Hepatocyte (in vitro differentiated cells): ENCODE results near the gene ZNF101. TPM values are rescaled to one million over a fixed set of nuclear protein-coding genes. Genes with fewer than 3 reads are reported as not detected.
"Not testable (repeated sequence)": the region's sequence is repeated elsewhere in the genome, so short reads cannot be mapped to it uniquely, and the experiment has no call there.

ENCODE experiments used
- DNase-seq: peaks from one replicate; pipeline ENCODE4 v3.0.0-alpha.2; 2016; ENCODE audit warnings: low spot score
- H2AFZ ChIP-seq: fragments of 200-600 bp; sonication (generic); 2 replicates; pipeline ENCODE4 v1.6.0; 2016; ENCODE audit warnings: antibody characterized with exemption, mild to moderate bottlenecking
- H3K27ac ChIP-seq: fragments of 200-600 bp; sonication (generic); 2 replicates; pipeline ENCODE4 v1.5.1; 2016; ENCODE audit warnings: mild to moderate bottlenecking
- H3K27me3 ChIP-seq: fragments of 200-600 bp; sonication (generic); 2 replicates; pipeline ENCODE4 v1.6.1; 2016
- H3K36me3 ChIP-seq: fragments of 200-600 bp; sonication (generic); replicated peaks from 2 replicates; pipeline ENCODE4 v1.5.1; 2016; ENCODE audit warnings: low read depth; ENCODE audit not compliant: insufficient read depth
- H3K4me1 ChIP-seq: fragments of 200-600 bp; sonication (generic); 2 replicates; pipeline ENCODE4 v1.5.1; 2016; ENCODE audit warnings: mild to moderate bottlenecking, moderate library complexity; ENCODE audit not compliant: insufficient read depth
- H3K4me2 ChIP-seq: fragments of 200-600 bp; sonication (generic); 2 replicates; pipeline ENCODE4 v1.6.0; 2016
- H3K4me3 ChIP-seq: fragments of 200-600 bp; sonication (generic); 2 replicates; pipeline ENCODE4 v1.5.1; 2016; ENCODE audit warnings: mild to moderate bottlenecking
- H3K79me2 ChIP-seq: fragments of 200-600 bp; sonication (generic); 2 replicates; pipeline ENCODE4 v1.6.0; 2017; ENCODE audit warnings: mild to moderate bottlenecking
- H3K9me2 ChIP-seq: fragments of 200-600 bp; sonication (generic); replicated peaks from 2 replicates; pipeline ENCODE4 v1.6.0; 2017; ENCODE audit warnings: mild to moderate bottlenecking; ENCODE audit not compliant: insufficient read depth
- H3K9me3 ChIP-seq: fragments of 200-600 bp; sonication (generic); 2 replicates; pipeline ENCODE4 v1.5.1; 2016; ENCODE audit warnings: low read depth, mild to moderate bottlenecking
- H4K20me1 ChIP-seq: fragments of 200-600 bp; sonication (generic); 2 replicates; pipeline ENCODE4 v1.6.0; 2016; ENCODE audit warnings: mild to moderate bottlenecking; ENCODE audit not compliant: insufficient read depth, poor library complexity, severe bottlenecking
- CTCF ChIP-seq: fragments of 200-600 bp; sonication (generic); IDR thresholded peaks from 2 replicates; pipeline ENCODE4 v1.5.1; 2016; ENCODE audit warnings: antibody characterized with exemption, mild to moderate bottlenecking; ENCODE audit not compliant: poor library complexity
- EZH2 ChIP-seq: fragments of 200-600 bp; sonication (generic); IDR thresholded peaks from 2 replicates; pipeline ENCODE4 v1.6.1; 2016; ENCODE audit warnings: antibody characterized with exemption, mild to moderate bottlenecking, borderline replicate concordance
- EZH2phosphoT487 ChIP-seq: fragments of 200-600 bp; sonication (generic); IDR thresholded peaks from one replicate; pipeline ENCODE4 v1.6.1; 2018; ENCODE audit warnings: antibody characterized with exemption, mild to moderate bottlenecking, low read depth, moderate library complexity; ENCODE audit not compliant: unreplicated experiment, severe bottlenecking
- WGBS: methylation state at CpG from one replicate; pipeline ENCODE4 v1.1.6; 2016; ENCODE audit warnings: low lambda C conversion rate; ENCODE audit errors: missing lambda C conversion rate; 5-methylcytosine and 5-hydroxymethylcytosine counted together
- polyA plus RNA-seq: library from polyadenylated mRNA; unstranded; fragments of >200 nt; fragmentation: Nextera tagmentation; extraction: Ambion mirVana; gene quantifications from 2 replicates; pipeline ENCODE4 v1.2.1, GENCODE V29; 2016
- total RNA-seq: library from RNA; depleted of rRNA; stranded (reverse); fragments of >200 nt; gene quantifications from 2 replicates; pipeline ENCODE4 v1.2.3, GENCODE V29; 2014

Gene ZNF101
- total and polyA plus RNA-seq, 2 experiments from 2014 or later = 3.6 to 5.9 TPM

- H3K9me3 ChIP-seq = no peaks in the 10 kb centered on the region
- no peak for DNase-seq
- no peak overlapping the region for H2AFZ ChIP-seq
- H3K4me3 ChIP-seq = peak overlapping the region; percentile 80
- H3K9me2 ChIP-seq = no peaks in the 10 kb centered on the region
- no peaks in the 10 kb centered on the region for H3K27me3 ChIP-seq
- H3K79me2 ChIP-seq = peaks cover 37% of the 10 kb centered on the region
- H3K4me2 ChIP-seq = peak overlapping the region; percentile 95
- TF ChIP-seq CTCF = no peak
- no peak for TF ChIP-seq EZH2
- H4K20me1 ChIP-seq = peaks cover 17% of the 10 kb centered on the region
- H3K27ac ChIP-seq = peak overlapping the region; percentile 84
- 78% methylated on average over 8 of the region's 8 CpGs for WGBS
- peaks cover 11% of the 10 kb centered on the region for H3K4me1 ChIP-seq
- no peaks in the 10 kb centered on the region for H3K36me3 ChIP-seq
Observed at GRCh38 chr19:19662344-19662743, 6.3 kb upstream of the ZNF101 start.

- Histone ChIP-seq H3K4me2 (peak overlapping the region; percentile 95), H3K9me3 (no peaks in the 10 kb centered on the region), H4K20me1 (peaks cover 17% of the 10 kb centered on the region), H3K79me2 (peaks cover 37% of the 10 kb centered on the region), H3K4me1 (peaks cover 11% of the 10 kb centered on the region), H3K27me3 (no peaks in the 10 kb centered on the region), H3K4me3 (peak overlapping the region; percentile 80), H3K9me2 (no peaks in the 10 kb centered on the region), H2AFZ (peak overlapping the region; percentile 48), H3K27ac (peak overlapping the region; percentile 84), H3K36me3 (no peaks in the 10 kb centered on the region)
- WGBS = 11% methylated on average over 17 of the region's 17 CpGs
- no peak for TF ChIP-seq EZH2
- TF ChIP-seq EZH2phosphoT487 = no peak
- no peak for TF ChIP-seq CTCF
- no peak for DNase-seq
Observed at GRCh38 chr19:19662871-19663255, 5.8 kb upstream of the ZNF101 start.

GRCh38 chr19:19663256-19664120 lies 5.2 kb upstream of the ZNF101 start, which contains the start of gene ATP13A1:
ATP13A1 (minus strand) TSS chr19:19663676; CDS start chr19:19663666, 10 bp downstream.
- peak within 1 kb of the TSS; percentile 80 for H3K4me3 ChIP-seq
- H4K20me1 ChIP-seq = peaks cover 17% of the 10 kb centered on the region
- peak within 1 kb of the TSS; percentile 84 for H3K27ac ChIP-seq
- DNase-seq = peak; percentile 97
- H3K27me3 ChIP-seq = no peaks in the 10 kb centered on the region
- H3K79me2 ChIP-seq = peaks cover 37% of the 10 kb centered on the region
- H3K4me2 ChIP-seq = peak within 1 kb of the TSS; percentile 95
- H3K9me2 ChIP-seq = no peaks in the 10 kb centered on the region
- H2AFZ ChIP-seq = peak within 1 kb of the TSS; percentile 48
- TF ChIP-seq EZH2phosphoT487 (no peak), EZH2 (no peak), CTCF (no peak)
- under 1% methylated on average over 72 of the region's 85 CpGs for WGBS
- no peaks in the 10 kb centered on the region for H3K36me3 ChIP-seq
- no peaks in the 10 kb centered on the region for H3K9me3 ChIP-seq
- peaks cover 11% of the 10 kb centered on the region for H3K4me1 ChIP-seq

GRCh38 chr19:19665420-19665948 lies 3.2 kb upstream of the ZNF101 start:
- peaks cover 41% of the 10 kb centered on the region for H3K79me2 ChIP-seq
- not testable (repeated sequence) for H2AFZ ChIP-seq, H3K4me3 ChIP-seq, H3K27me3 ChIP-seq, H3K36me3 ChIP-seq, H3K9me3 ChIP-seq, H3K27ac ChIP-seq, H3K9me2 ChIP-seq, DNase-seq, H3K4me2 ChIP-seq
- 95% methylated on average over 22 of the region's 22 CpGs for WGBS
- peaks cover 17% of the 10 kb centered on the region for H4K20me1 ChIP-seq
- H3K4me1 ChIP-seq = peaks cover 22% of the 10 kb centered on the region
